Stomach (tissue), 4 donors: ENCODE results near the gene LSAMP.

Experiments
- POLR2A ChIP-seq, 4 donors: fragments of 450-650 bp; IDR thresholded peaks; one replicate each; pipeline ENCODE4 v1.6.1; 2016; ENCODE audit warnings: antibody characterized with exemption in 4 of 4, control low read depth in 2 of 4, mild to moderate bottlenecking in 1 of 4, moderate library complexity in 1 of 4
- TF ChIP-seq, protein P1 (sequence below), 7 experiments: fragments of 450-650 bp in 4 of 7; fragments of 200-600 bp in 3 of 7; sonication (generic) in 3 of 7; IDR thresholded peaks; one replicate each; pipeline ENCODE4 v1.5.1; 2016 to 2019; ENCODE audit warnings: antibody characterized with exemption in 7 of 7, control low read depth in 2 of 7, mild to moderate bottlenecking in 1 of 7

DNA sequence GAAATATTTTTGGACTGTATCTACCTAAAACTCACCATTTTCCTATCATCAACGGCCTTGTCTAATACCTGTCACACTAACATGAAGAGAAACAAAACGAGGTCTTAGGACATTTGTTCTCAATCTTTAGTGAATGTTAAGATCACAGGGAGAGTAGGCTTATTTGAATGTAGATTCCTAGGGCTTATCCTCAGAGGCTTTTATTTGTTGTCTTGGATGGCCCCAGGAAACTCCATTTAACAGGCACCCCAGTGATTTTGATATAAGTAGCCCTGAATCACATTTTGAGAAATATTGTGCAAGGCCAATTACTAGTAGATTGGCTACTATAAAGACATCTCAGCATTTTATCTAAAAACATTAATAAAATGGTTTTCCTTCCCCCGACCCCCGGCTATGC, 454.6 kb downstream of the LSAMP start:
- TF ChIP-seq, protein P1, sequence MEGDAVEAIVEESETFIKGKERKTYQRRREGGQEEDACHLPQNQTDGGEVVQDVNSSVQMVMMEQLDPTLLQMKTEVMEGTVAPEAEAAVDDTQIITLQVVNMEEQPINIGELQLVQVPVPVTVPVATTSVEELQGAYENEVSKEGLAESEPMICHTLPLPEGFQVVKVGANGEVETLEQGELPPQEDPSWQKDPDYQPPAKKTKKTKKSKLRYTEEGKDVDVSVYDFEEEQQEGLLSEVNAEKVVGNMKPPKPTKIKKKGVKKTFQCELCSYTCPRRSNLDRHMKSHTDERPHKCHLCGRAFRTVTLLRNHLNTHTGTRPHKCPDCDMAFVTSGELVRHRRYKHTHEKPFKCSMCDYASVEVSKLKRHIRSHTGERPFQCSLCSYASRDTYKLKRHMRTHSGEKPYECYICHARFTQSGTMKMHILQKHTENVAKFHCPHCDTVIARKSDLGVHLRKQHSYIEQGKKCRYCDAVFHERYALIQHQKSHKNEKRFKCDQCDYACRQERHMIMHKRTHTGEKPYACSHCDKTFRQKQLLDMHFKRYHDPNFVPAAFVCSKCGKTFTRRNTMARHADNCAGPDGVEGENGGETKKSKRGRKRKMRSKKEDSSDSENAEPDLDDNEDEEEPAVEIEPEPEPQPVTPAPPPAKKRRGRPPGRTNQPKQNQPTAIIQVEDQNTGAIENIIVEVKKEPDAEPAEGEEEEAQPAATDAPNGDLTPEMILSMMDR (IDR thresholded peaks at IDR 0.05): no peak
- no peak for TF ChIP-seq POLR2A (IDR thresholded peaks at IDR 0.05)
